B cell (primary cell): Measurements from ENCODE around the gene POLR2A. TPM values are rescaled to one million over a fixed set of nuclear protein-coding genes. Genes with fewer than 3 reads are reported as not detected.

Experiments
- ATAC-seq: fragments of 200-7000 bp; cut with Tn5 transposase; one replicate; pipeline ENCODE4 v1.10.0; 2021; ENCODE audit warnings: low read depth, mild to moderate bottlenecking, moderate number of reproducible peaks, moderate library complexity
- CTCF ChIA-PET: fragments of 350-600 bp; sonication (Branson Sonifier 250); formaldehyde crosslinking; loops from one replicate; lab custom pipeline; 2021; ENCODE audit warnings: antibody characterized with exemption, inconsistent platforms; lab: Charles Lee
- POLR2A ChIA-PET: fragments of 350-600 bp; sonication (Branson Sonifier 250); formaldehyde crosslinking; loops from one replicate; lab custom pipeline; 2021; ENCODE audit warnings: antibody characterized with exemption; lab: Charles Lee
- DNase-seq: peaks from one replicate; pipeline ENCODE4 v3.0.0; 2013
- H2AFZ ChIP-seq: 2 replicates; pipeline ENCODE4 v1.6.1; 2012; ENCODE audit warnings: mild to moderate bottlenecking, low read depth, low read length; ENCODE audit not compliant: insufficient read depth, poor library complexity, severe bottlenecking
- H3K27ac ChIP-seq, 2 donors: 1 replicate in 1 of 2; 2 replicates in 1 of 2; pipeline ENCODE4 v1.5.1; 2012 to 2013; ENCODE audit warnings: low read length in 2 of 2, mild to moderate bottlenecking in 2 of 2, moderate library complexity in 1 of 2
- H3K27me3 ChIP-seq, 4 experiments: fragments of 200-600 bp in 1 of 4; sonication (generic) in 1 of 4; replicated peaks in 1 of 4; 1 replicate in 2 of 4; 2 replicates in 2 of 4; pipeline versions ENCODE4 v1.6.1 to v1.7.0; 2013 to 2016; ENCODE audit warnings: low read length in 3 of 4, mild to moderate bottlenecking in 2 of 4, mixed read lengths in 1 of 4, moderate library complexity in 1 of 4; ENCODE audit not compliant: insufficient read depth in 4 of 4, control insufficient read depth in 3 of 4; ENCODE audit errors: control extremely low read depth in 1 of 4
- H3K36me3 ChIP-seq, 2 experiments: replicated peaks in 1 of 2; 1 replicate in 1 of 2; 2 replicates in 1 of 2; pipeline versions ENCODE4 v1.6.1 to v1.7.1; 2013; ENCODE audit warnings: low read length in 1 of 2; ENCODE audit not compliant: insufficient read depth in 2 of 2, control insufficient read depth in 1 of 2; ENCODE audit errors: control extremely low read depth in 1 of 2, extremely low read depth in 1 of 2
- H3K4me1 ChIP-seq, 2 donors: fragments of 200-600 bp in 1 of 2; sonication (generic) in 1 of 2; 1 replicate in 1 of 2; 2 replicates in 1 of 2; pipeline versions ENCODE4 v1.5.1 to v1.6.1; 2013 to 2017; ENCODE audit warnings: low read length in 2 of 2; ENCODE audit not compliant: control insufficient read depth in 2 of 2, insufficient read depth in 2 of 2
- H3K4me2 ChIP-seq: replicated peaks from 2 replicates; pipeline ENCODE3; 2012; ENCODE audit warnings: mild to moderate bottlenecking, low read depth, low read length; ENCODE audit not compliant: poor library complexity, severe bottlenecking
- H3K4me3 ChIP-seq, 5 experiments: fragments of 200-600 bp in 1 of 5; sonication (generic) in 1 of 5; 1 replicate in 3 of 5; 2 replicates in 2 of 5; pipeline versions ENCODE4 v1.5.1 to v1.7.0; 2011 to 2016; ENCODE audit warnings: low read length in 4 of 5, mild to moderate bottlenecking in 4 of 5, low read depth in 2 of 5, control low read depth in 1 of 5, moderate library complexity in 1 of 5; ENCODE audit not compliant: insufficient read depth in 1 of 5; ENCODE audit errors: control extremely low read depth in 1 of 5, extremely low read depth in 1 of 5
- H3K79me2 ChIP-seq: fragments of 200-600 bp; sonication (generic); one replicate; pipeline ENCODE4 v1.6.0; 2016; ENCODE audit warnings: low read length; ENCODE audit not compliant: control insufficient read depth, insufficient read depth
- H3K9ac ChIP-seq: fragments of 200-600 bp; sonication (generic); 2 replicates; pipeline ENCODE4 v1.6.1; 2017; ENCODE audit warnings: mild to moderate bottlenecking, low read length, moderate library complexity
- H3K9me3 ChIP-seq, 3 donors: one replicate each; pipeline versions ENCODE4 v1.6.1 to v1.7.1; 2013; ENCODE audit warnings: low read length in 2 of 3; ENCODE audit not compliant: control insufficient read depth in 2 of 3, insufficient read depth in 1 of 3; ENCODE audit errors: control extremely low read depth in 1 of 3
- H4K20me1 ChIP-seq: 2 replicates; pipeline ENCODE4 v1.6.0; 2012; ENCODE audit warnings: mild to moderate bottlenecking, low read length; ENCODE audit not compliant: insufficient read depth, control insufficient read depth, poor library complexity, severe bottlenecking
- H3K27ac Mint-ChIP-seq: one replicate; pipeline ENCODE4 v1.8.0; 2021; ENCODE audit warnings: mixed read lengths
- H3K27me3 Mint-ChIP-seq: one replicate; pipeline ENCODE4 v1.8.0; 2021; ENCODE audit warnings: mixed read lengths
- H3K4me1 Mint-ChIP-seq: one replicate; pipeline ENCODE4 v1.8.0; 2021; ENCODE audit warnings: mixed read lengths
- H3K4me3 Mint-ChIP-seq: one replicate; pipeline ENCODE4 v1.8.0; 2021; ENCODE audit warnings: mixed read lengths
- H3K9me3 Mint-ChIP-seq: one replicate; pipeline ENCODE4 v1.8.0; 2022; ENCODE audit warnings: mixed read lengths; ENCODE audit not compliant: insufficient read depth
- CTCF ChIP-seq: fragments of 200-600 bp; IDR thresholded peaks from one replicate; pipeline ENCODE4 v1.8.0; 2022; ENCODE audit warnings: antibody characterized with exemption, mild to moderate bottlenecking
- EZH2 ChIP-seq: IDR thresholded peaks from 2 replicates; pipeline ENCODE4 v1.6.1; 2012; ENCODE audit warnings: borderline replicate concordance, low read depth, mild to moderate bottlenecking, moderate library complexity, low read length; ENCODE audit not compliant: insufficient read depth, poor library complexity, severe bottlenecking
- WGBS: methylation state at CpG from one replicate; pipeline ENCODE4 v1.1.5; 2013; ENCODE audit warnings: missing lambda C conversion rate; ENCODE audit not compliant: insufficient coverage; 5-methylcytosine and 5-hydroxymethylcytosine counted together
- intact Hi-C: fragments of 100-400 bp; cut with micrococcal nuclease; formaldehyde crosslinking; loops from one replicate; pipeline ENCODE4 v1.10.0; 2022
- polyA plus RNA-seq: library from polyadenylated mRNA; depleted of rRNA; stranded (reverse); fragments of >200 nt; gene quantifications from 2 replicates; pipeline ENCODE4 v1.2.3, GENCODE V29; 2012
- total RNA-seq, 2 donors: library from RNA; stranded (reverse); fragments of 120-200 nt in 1 of 2; gene quantifications; 1 replicate in 1 of 2; 2 replicates in 1 of 2; pipeline versions ENCODE4 v1.2.3 to v1.2.4, GENCODE V29; 2013 to 2022

The POLR2A gene
- total and polyA plus RNA-seq, 2 donors (not counting 1 experiment from before 2014, with no cell fraction given), result 56.5 to 225 TPM

DNA sequence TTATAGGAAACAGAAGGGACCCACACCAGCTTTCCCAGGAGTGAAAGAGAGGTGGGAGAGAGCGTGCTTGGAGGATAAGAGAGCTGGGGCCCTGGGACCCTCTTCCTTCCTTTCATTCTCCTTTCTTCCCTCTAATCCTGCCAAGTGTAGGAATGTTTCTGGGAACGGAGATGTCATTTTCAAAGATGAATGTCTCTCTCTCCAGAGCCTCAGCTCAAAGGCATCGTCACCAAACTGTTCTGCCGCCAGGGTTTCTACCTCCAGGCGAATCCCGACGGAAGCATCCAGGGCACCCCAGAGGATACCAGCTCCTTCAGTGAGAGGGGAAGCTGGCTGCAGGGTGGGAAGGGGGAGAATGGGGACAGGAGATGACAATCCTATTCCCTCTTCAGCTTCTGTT lies 42.9 kb upstream of the POLR2A start:
- intact Hi-C loops, result no loop called here
- Histone ChIP-seq H3K27me3 (peaks cover 0 to 83% (median 54%) of the 10 kb centered on the region in 4 experiments), H3K4me1 (peaks cover 63 to 65% of the 10 kb centered on the region in 2 donors), H3K36me3 (no peaks in the 10 kb centered on the region), H2AFZ (no peak overlapping the region), H3K27ac (no peak overlapping the region), H3K9me3 (peaks cover 0 to 43% (median 0%) of the 10 kb centered on the region in 3 donors), H3K9ac (no peak overlapping the region), H3K79me2 (peaks cover 24% of the 10 kb centered on the region), H4K20me1 (peaks cover 46% of the 10 kb centered on the region), H3K4me2 (no peak overlapping the region), H3K4me3 (no peak overlapping the region)
- Mint-ChIP-seq H3K4me1 (peaks cover 52% of the 10 kb centered on the region), H3K27me3 (peaks cover 70% of the 10 kb centered on the region), H3K4me3 (no peak overlapping the region), H3K9me3 (no peaks in the 10 kb centered on the region), H3K27ac (no peak overlapping the region)
- CTCF ChIA-PET, result interaction anchor here (0.6 to 3.6 kb wide), 6 partner anchors 12 to 246 kb away, joined by 3 to 15 read pairs (median 4); partner anchors contain the start of genes SPEM3 and TP53
- POLR2A ChIA-PET, result interaction anchor here (0.6 to 1.8 kb wide), 6 partner anchors 32 to 134 kb away, joined by 3 to 10 read pairs (median 8); partner anchors contain the start of genes POLR2A and ZBTB4
- TF ChIP-seq CTCF (no peak), EZH2 (no peak)
- no peak for ATAC-seq
- WGBS, result no CpG with 5 or more reads among the region's 7 CpGs
- no peak for DNase-seq

DNA sequence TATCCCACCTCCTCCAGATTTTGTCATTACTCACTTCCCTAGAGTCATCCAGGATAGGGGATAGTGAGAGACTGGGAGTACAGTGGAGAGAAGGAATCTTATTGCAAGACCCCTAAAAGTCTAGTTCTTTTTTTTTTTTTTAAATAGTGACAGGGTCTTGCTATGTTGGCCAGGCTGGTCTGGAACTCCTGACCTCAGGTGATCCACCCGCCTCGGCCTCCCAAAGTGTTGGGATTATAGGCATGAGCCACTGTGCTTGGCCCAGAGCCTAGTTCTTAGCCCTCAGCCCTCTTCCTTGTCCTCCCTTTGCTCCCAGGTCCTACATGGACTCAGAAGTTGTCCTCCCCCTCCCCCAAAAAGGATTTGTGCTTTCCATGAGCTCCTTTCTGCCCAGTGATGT lies 42.0 kb upstream of the POLR2A start:
- ATAC-seq, result no peak
- H3K9me3 ChIP-seq, result peaks cover 0 to 38% (median 0%) of the 10 kb centered on the region in 3 donors
- no peak for DNase-seq
- CTCF ChIA-PET, result interaction anchor here (1.2 to 3.6 kb wide), 3 partner anchors 12 to 118 kb away, joined by 4 to 15 read pairs (median 5); no protein-coding TSS in a partner anchor
- WGBS, result 100% methylated on average over 2 of the region's 2 CpGs
- Mint-ChIP-seq H3K4me3 (no peak overlapping the region), H3K27ac (no peak overlapping the region), H3K4me1 (peaks cover 48% of the 10 kb centered on the region), H3K9me3 (no peaks in the 10 kb centered on the region), H3K27me3 (peaks cover 73% of the 10 kb centered on the region)
- POLR2A ChIA-PET, result interaction anchor here (0.7 kb wide), 1 partner anchor 42 kb away, joined by 3 read pairs; the partner anchor contains the start of gene POLR2A
- H3K4me3 ChIP-seq, result no peak overlapping the region
- H3K9ac ChIP-seq, result no peak overlapping the region
- no peaks in the 10 kb centered on the region for H3K36me3 ChIP-seq
- no peak overlapping the region for H3K27ac ChIP-seq
- peaks cover 37% of the 10 kb centered on the region for H4K20me1 ChIP-seq
- H2AFZ ChIP-seq, result no peak overlapping the region
- no peak overlapping the region for H3K4me2 ChIP-seq
- H3K4me1 ChIP-seq, result peaks cover 60 to 67% of the 10 kb centered on the region in 2 donors
- TF ChIP-seq CTCF (no peak), EZH2 (no peak)
- intact Hi-C loops, result no loop called here
- peaks cover 19% of the 10 kb centered on the region for H3K79me2 ChIP-seq
- H3K27me3 ChIP-seq, result peaks cover 0 to 92% (median 62%) of the 10 kb centered on the region in 4 experiments
